Muscle layer of colon (tissue), 2 donors: ENCODE results near the gene BTBD18.

Experiments
- H3K27ac ChIP-seq: one replicate; pipeline ENCODE4 v1.7.0; 2013; ENCODE audit warnings: low read depth, mild to moderate bottlenecking, low read length, moderate library complexity
- H3K27me3 ChIP-seq, 2 donors: one replicate each; pipeline ENCODE4 v1.7.0; 2013; ENCODE audit warnings: low read length in 2 of 2, mild to moderate bottlenecking in 2 of 2; ENCODE audit not compliant: insufficient read depth in 2 of 2, control insufficient read depth in 1 of 2
- H3K36me3 ChIP-seq: one replicate; pipeline ENCODE4 v1.7.0; 2013; ENCODE audit warnings: mild to moderate bottlenecking, low read length; ENCODE audit not compliant: insufficient read depth
- H3K4me1 ChIP-seq: one replicate; pipeline ENCODE4 v1.7.0; 2013; ENCODE audit warnings: mild to moderate bottlenecking, low read length; ENCODE audit not compliant: insufficient read depth
- H3K4me3 ChIP-seq, 2 donors: one replicate each; pipeline ENCODE4 v1.7.0; 2013; ENCODE audit warnings: low read length in 2 of 2, low read depth in 1 of 2, mild to moderate bottlenecking in 1 of 2, moderate library complexity in 1 of 2
- H3K9ac ChIP-seq: one replicate; pipeline ENCODE4 v1.7.0; 2013; ENCODE audit warnings: low read length
- H3K9me3 ChIP-seq: one replicate; pipeline ENCODE4 v1.7.0; 2013; ENCODE audit warnings: mild to moderate bottlenecking, low read length
- donor health status: abdominal sarcoma.
- donor health status: Adenocarcinoma of cecum.

The BTBD18 gene

GRCh38 chr11:57751176-57751575 lies 443 bp downstream of the BTBD18 start:
- Histone ChIP-seq H3K27ac (no peak overlapping the region), H3K9ac (no peak overlapping the region), H3K27me3 (no peaks in the 10 kb centered on the region), H3K36me3 (no peaks in the 10 kb centered on the region), H3K4me3 (no peak overlapping the region), H3K4me1 (no peaks in the 10 kb centered on the region), H3K9me3 (no peaks in the 10 kb centered on the region)

GRCh38 chr11:57746920-57747319 lies 4.7 kb downstream of the BTBD18 start:
- no peak overlapping the region for H3K27ac ChIP-seq
- peaks cover 36% of the 10 kb centered on the region for H3K36me3 ChIP-seq
- no peak overlapping the region for H3K4me3 ChIP-seq
- H3K9me3 ChIP-seq: no peaks in the 10 kb centered on the region
- no peaks in the 10 kb centered on the region for H3K27me3 ChIP-seq
- H3K4me1 ChIP-seq: peaks cover 10% of the 10 kb centered on the region
- H3K9ac ChIP-seq: no peak overlapping the region

GRCh38 chr11:57745206-57745605 lies 6.4 kb downstream of the BTBD18 start:
- no peak overlapping the region for H3K27ac ChIP-seq
- peaks cover 36% of the 10 kb centered on the region for H3K36me3 ChIP-seq
- H3K9me3 ChIP-seq: no peaks in the 10 kb centered on the region
- no peak overlapping the region for H3K4me3 ChIP-seq
- H3K27me3 ChIP-seq: no peaks in the 10 kb centered on the region
- H3K9ac ChIP-seq: no peak overlapping the region
- peaks cover 17% of the 10 kb centered on the region for H3K4me1 ChIP-seq

- no peak overlapping the region for H3K27ac ChIP-seq
- peaks cover 17% of the 10 kb centered on the region for H3K4me1 ChIP-seq
- H3K36me3 ChIP-seq: peaks cover 39% of the 10 kb centered on the region
- no peaks in the 10 kb centered on the region for H3K27me3 ChIP-seq
- H3K9me3 ChIP-seq: no peaks in the 10 kb centered on the region
- H3K9ac ChIP-seq: no peak overlapping the region
- H3K4me3 ChIP-seq: no peak overlapping the region
Measured at GRCh38 chr11:57744357-57744756, 7.3 kb downstream of the BTBD18 start.

- Histone ChIP-seq H3K9ac (peak overlapping the region; percentile 97), H3K36me3 (peaks cover 60% of the 10 kb centered on the region), H3K4me1 (peaks cover 17% of the 10 kb centered on the region), H3K9me3 (no peaks in the 10 kb centered on the region), H3K4me3 (peak overlapping the region; percentile 59 to 89), H3K27ac (peak overlapping the region; percentile 75), H3K27me3 (no peaks in the 10 kb centered on the region)
Measured at GRCh38 chr11:57742087-57742452, 9.5 kb downstream of the BTBD18 start.

- Histone ChIP-seq H3K27ac (peak within 1 kb of the TSS; percentile 75), H3K4me1 (peaks cover 17% of the 10 kb centered on the region), H3K27me3 (no peaks in the 10 kb centered on the region), H3K9me3 (no peaks in the 10 kb centered on the region), H3K36me3 (peaks cover 60% of the 10 kb centered on the region), H3K4me3 (peak within 1 kb of the TSS; percentile 59 to 89), H3K9ac (peak within 1 kb of the TSS; percentile 97)
Measured at GRCh38 chr11:57741132-57742086, 10.2 kb downstream of the BTBD18 start, which contains the start of gene SELENOH. Gene SELENOH (plus strand): TSS chr11:57741491. CDS start chr11:57741596, 105 bp downstream.

- Histone ChIP-seq H3K4me3 (no peak overlapping the region), H3K9ac (no peak overlapping the region), H3K27ac (no peak overlapping the region), H3K36me3 (peaks cover 23% of the 10 kb centered on the region), H3K9me3 (no peaks in the 10 kb centered on the region), H3K27me3 (no peaks in the 10 kb centered on the region), H3K4me1 (peaks cover 4% of the 10 kb centered on the region)
Measured at GRCh38 chr11:57735619-57736298, 15.9 kb downstream of the BTBD18 start.

GRCh38 chr11:57732661-57733060 lies 19.0 kb downstream of the BTBD18 start:
- H3K4me3 ChIP-seq: no peak overlapping the region
- H3K9me3 ChIP-seq: no peaks in the 10 kb centered on the region
- H3K27ac ChIP-seq: no peak overlapping the region
- H3K36me3 ChIP-seq: peaks cover 4% of the 10 kb centered on the region
- H3K4me1 ChIP-seq: no peaks in the 10 kb centered on the region
- H3K27me3 ChIP-seq: no peaks in the 10 kb centered on the region
- no peak overlapping the region for H3K9ac ChIP-seq

GRCh38 chr11:57729479-57729878 lies 22.1 kb downstream of the BTBD18 start:
- Histone ChIP-seq H3K27ac (no peak overlapping the region), H3K9ac (no peak overlapping the region), H3K4me3 (no peak overlapping the region), H3K4me1 (no peaks in the 10 kb centered on the region), H3K9me3 (no peaks in the 10 kb centered on the region), H3K27me3 (no peaks in the 10 kb centered on the region), H3K36me3 (no peaks in the 10 kb centered on the region)

- no peaks in the 10 kb centered on the region for H3K4me1 ChIP-seq
- no peaks in the 10 kb centered on the region for H3K27me3 ChIP-seq
- H3K4me3 ChIP-seq: no peak overlapping the region
- no peaks in the 10 kb centered on the region for H3K9me3 ChIP-seq
- no peak overlapping the region for H3K27ac ChIP-seq
- no peak overlapping the region for H3K9ac ChIP-seq
- no peaks in the 10 kb centered on the region for H3K36me3 ChIP-seq
Measured at GRCh38 chr11:57728829-57729228, 22.8 kb downstream of the BTBD18 start.

- Histone ChIP-seq H3K4me3 (no peak overlapping the region), H3K9me3 (no peaks in the 10 kb centered on the region), H3K27ac (no peak overlapping the region), H3K27me3 (no peaks in the 10 kb centered on the region), H3K36me3 (no peaks in the 10 kb centered on the region), H3K4me1 (no peaks in the 10 kb centered on the region), H3K9ac (no peak overlapping the region)
Measured at GRCh38 chr11:57727185-57727584, 24.4 kb downstream of the BTBD18 start.
